Neural cell (in vitro differentiated cells): ENCODE results near the gene SLC44A4. TPM values are rescaled to one million over a fixed set of nuclear protein-coding genes. Genes with fewer than 3 reads are reported as not detected.
A peak's percentile ranks its signal among the peaks of the same experiment; 100 is the strongest.

Source experiments
- H2AFZ ChIP-seq: fragments of 200-600, 300-800 bp; sonication (generic), shearing (Covaris generic); 2 replicates; pipeline ENCODE4 v1.6.0; 2014; ENCODE audit warnings: low read depth, mild to moderate bottlenecking, antibody characterized with exemption, low read length, moderate library complexity
- H3F3A ChIP-seq: fragments of 200-600 bp; shearing (Covaris generic); 2 replicates; pipeline ENCODE4 v1.6.1; 2016; ENCODE audit warnings: mild to moderate bottlenecking, moderate library complexity, mixed read lengths, antibody characterized with exemption, low read length; ENCODE audit not compliant: insufficient read depth, poor library complexity, severe bottlenecking
- H3K27ac ChIP-seq: fragments of 200-600, 300-800 bp; sonication (generic), shearing (Covaris generic); 2 replicates; pipeline ENCODE4 v1.5.1; 2014; ENCODE audit warnings: mild to moderate bottlenecking, low read length, moderate library complexity
- H3K27me3 ChIP-seq: fragments of 300-800, 200-600 bp; sonication (generic), shearing (Covaris generic); 2 replicates; pipeline ENCODE4 v1.6.0; 2014; ENCODE audit warnings: mild to moderate bottlenecking, low read depth, low read length, moderate library complexity; ENCODE audit not compliant: insufficient read depth
- H3K36me3 ChIP-seq: fragments of 300-800, 200-600 bp; sonication (generic), shearing (Covaris generic); 2 replicates; pipeline ENCODE4 v1.5.1; 2014; ENCODE audit warnings: mild to moderate bottlenecking, antibody characterized with exemption, low read length, moderate library complexity; ENCODE audit not compliant: insufficient read depth
- H3K4me2 ChIP-seq: fragments of 300-800, 200-600 bp; sonication (generic), shearing (Covaris generic); 2 replicates; pipeline ENCODE4 v1.6.0; 2014; ENCODE audit warnings: mild to moderate bottlenecking, low read length
- H3K4me3 ChIP-seq: fragments of 300-800, 200-600 bp; sonication (generic), shearing (Covaris generic); 2 replicates; pipeline ENCODE4 v1.5.1; 2014; ENCODE audit warnings: mild to moderate bottlenecking, low read length, moderate library complexity
- H3K79me2 ChIP-seq: fragments of 200-600 bp; shearing (Covaris generic); replicated peaks from 2 replicates; pipeline ENCODE4 v1.6.0; 2014; ENCODE audit warnings: mild to moderate bottlenecking, low read length, moderate library complexity; ENCODE audit not compliant: insufficient read depth
- H3K9ac ChIP-seq: fragments of 300-800, 200-600 bp; sonication (generic), shearing (Covaris generic); 2 replicates; pipeline ENCODE4 v1.6.1; 2016; ENCODE audit warnings: mild to moderate bottlenecking, low read length, mixed read lengths
- H3K9me2 ChIP-seq: fragments of 200-600 bp; shearing (Covaris generic); 2 replicates; pipeline ENCODE4 v1.6.1; 2016; ENCODE audit warnings: mild to moderate bottlenecking, low read length, mixed read lengths; ENCODE audit not compliant: insufficient read depth
- H3K9me3 ChIP-seq: fragments of 200-600, 300-800 bp; sonication (generic), shearing (Covaris generic); 2 replicates; pipeline ENCODE4 v1.6.1; 2016; ENCODE audit warnings: mild to moderate bottlenecking, mixed run types, low read length, moderate library complexity, mixed read lengths
- H4K20me1 ChIP-seq: fragments of 200-600 bp; shearing (Covaris generic); 2 replicates; pipeline ENCODE4 v1.6.1; 2016; ENCODE audit warnings: mild to moderate bottlenecking, mixed run types; ENCODE audit not compliant: insufficient read depth
- EP300 ChIP-seq: fragments of 450-650 bp; conservative IDR thresholded peaks from 2 replicates; pipeline ENCODE4 v1.6.1; 2014; ENCODE audit warnings: antibody characterized with exemption, mild to moderate bottlenecking, moderate library complexity; ENCODE audit not compliant: poor library complexity, severe bottlenecking
- EZH2 ChIP-seq: fragments of 200-600, 300-800 bp; shearing (Covaris generic), sonication (generic); IDR thresholded peaks from 2 replicates; pipeline ENCODE4 v1.6.1; 2014; ENCODE audit warnings: antibody characterized with exemption, low read length, borderline replicate concordance, mild to moderate bottlenecking; ENCODE audit not compliant: insufficient read depth, poor library complexity, severe bottlenecking
- MXI1 ChIP-seq: fragments of 450-650 bp; conservative IDR thresholded peaks from 2 replicates; pipeline ENCODE4 v1.6.1; 2014; ENCODE audit warnings: antibody characterized with exemption, mild to moderate bottlenecking; ENCODE audit not compliant: poor library complexity, severe bottlenecking
- POLR2AphosphoS5 ChIP-seq: IDR thresholded peaks from 2 replicates; pipeline ENCODE4 v1.6.1; 2012
- RAD21 ChIP-seq: fragments of 450-650 bp; conservative IDR thresholded peaks from 2 replicates; pipeline ENCODE4 v1.6.1; 2014; ENCODE audit warnings: antibody characterized with exemption, mild to moderate bottlenecking, moderate library complexity
- SMC3 ChIP-seq: fragments of 450-650 bp; conservative IDR thresholded peaks from 2 replicates; pipeline ENCODE4 v1.6.1; 2014; ENCODE audit warnings: antibody characterized with exemption, mild to moderate bottlenecking, moderate library complexity; ENCODE audit not compliant: poor library complexity
- TAF1 ChIP-seq: IDR thresholded peaks from 2 replicates; pipeline ENCODE4 v1.6.1; 2012; ENCODE audit warnings: low read depth
- polyA plus RNA-seq: library from polyadenylated mRNA; depleted of rRNA; stranded (reverse); fragments of >200 nt; gene quantifications from 2 replicates; pipeline ENCODE4 v1.2.3, GENCODE V29; 2014
- TF ChIP-seq, protein P1 (sequence below): fragments of 450-650 bp; IDR thresholded peaks from 2 replicates; pipeline ENCODE4 v1.5.1; 2014; ENCODE audit warnings: antibody characterized with exemption, mild to moderate bottlenecking, moderate library complexity; ENCODE audit not compliant: poor library complexity, severe bottlenecking
- TF ChIP-seq, protein P2 (sequence below): IDR thresholded peaks from 2 replicates; pipeline ENCODE4 v1.6.1; 2012; ENCODE audit warnings: borderline replicate concordance

Gene SLC44A4
- polyA plus RNA-seq, 1 donor from 2014 or later = 0.09 TPM

- Histone ChIP-seq H3K79me2 (peaks cover 39% of the 10 kb centered on the region), H3K4me3 (peak overlapping the region; percentile 98), H3K27ac (peak overlapping the region; percentile 94), H3K36me3 (peaks cover 4% of the 10 kb centered on the region), H3K9me3 (no peaks in the 10 kb centered on the region), H4K20me1 (no peaks in the 10 kb centered on the region), H2AFZ (no peak overlapping the region), H3K4me2 (peak overlapping the region; percentile 90), H3K27me3 (no peaks in the 10 kb centered on the region), H3K9ac (peak overlapping the region; percentile 98), H3F3A (no peaks in the 10 kb centered on the region), H3K9me2 (no peaks in the 10 kb centered on the region)
- TF ChIP-seq SMC3 = no peak
- TF ChIP-seq POLR2AphosphoS5 = no peak
- TF ChIP-seq TAF1 = no peak
- TF ChIP-seq EZH2 = no peak
- TF ChIP-seq RAD21 = no peak
Measured at GRCh38 chr6:31836047-31836473, 42.7 kb downstream of the SLC44A4 start.

DNA sequence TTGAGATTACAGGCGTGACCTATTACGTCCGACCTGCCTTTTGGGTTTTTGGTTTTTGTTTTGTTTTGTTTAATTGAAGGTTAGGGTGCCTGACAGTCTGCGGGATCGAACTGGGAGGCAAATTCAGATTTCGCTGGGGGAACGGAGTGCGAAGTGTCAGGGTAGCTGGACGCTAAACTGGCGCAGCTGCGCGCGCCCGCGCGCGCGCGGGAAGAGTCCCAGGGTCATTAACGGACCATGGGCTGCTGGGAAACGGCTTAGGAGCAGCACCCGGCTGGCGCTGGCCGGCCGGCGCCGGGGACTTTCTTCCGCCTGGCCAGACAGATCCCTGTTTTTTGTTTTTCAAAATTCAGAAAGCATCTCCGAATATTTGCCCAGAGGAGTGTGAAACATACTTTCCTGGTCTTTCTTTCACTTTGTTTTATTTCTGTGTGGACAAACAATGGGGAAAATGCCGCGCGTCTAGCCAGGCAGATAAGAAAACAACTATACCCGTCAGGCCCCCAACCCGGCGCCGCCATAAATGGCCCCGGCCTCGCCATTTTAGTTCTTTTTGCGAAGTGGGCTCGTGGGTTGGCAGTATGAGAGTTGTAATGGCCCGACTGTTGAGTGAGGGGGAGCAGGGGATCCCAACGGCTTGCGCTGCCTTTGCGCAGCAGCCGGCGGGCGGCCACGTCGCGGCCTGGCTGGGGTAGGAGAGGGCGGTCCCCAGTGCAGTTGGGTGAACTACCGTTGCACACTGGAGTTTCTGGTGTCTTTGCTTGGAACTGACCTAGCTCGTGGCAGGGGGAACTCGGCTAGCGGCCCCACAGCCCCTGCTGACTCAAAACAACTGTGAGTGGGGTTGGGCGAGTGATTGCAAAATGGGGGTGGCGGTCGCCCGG, 44.2 kb downstream of the SLC44A4 start:
- Histone ChIP-seq H3K4me2 (peak overlapping the region; percentile 90), H4K20me1 (no peaks in the 10 kb centered on the region), H3F3A (no peaks in the 10 kb centered on the region), H3K9ac (peak overlapping the region; percentile 98), H2AFZ (peak overlapping the region; percentile 65), H3K36me3 (peaks cover 4% of the 10 kb centered on the region), H3K27ac (peak overlapping the region; percentile 94), H3K4me3 (peak overlapping the region; percentile 98), H3K9me2 (no peaks in the 10 kb centered on the region), H3K27me3 (no peaks in the 10 kb centered on the region), H3K79me2 (peaks cover 54% of the 10 kb centered on the region), H3K9me3 (no peaks in the 10 kb centered on the region)
- TF ChIP-seq, protein P1, sequence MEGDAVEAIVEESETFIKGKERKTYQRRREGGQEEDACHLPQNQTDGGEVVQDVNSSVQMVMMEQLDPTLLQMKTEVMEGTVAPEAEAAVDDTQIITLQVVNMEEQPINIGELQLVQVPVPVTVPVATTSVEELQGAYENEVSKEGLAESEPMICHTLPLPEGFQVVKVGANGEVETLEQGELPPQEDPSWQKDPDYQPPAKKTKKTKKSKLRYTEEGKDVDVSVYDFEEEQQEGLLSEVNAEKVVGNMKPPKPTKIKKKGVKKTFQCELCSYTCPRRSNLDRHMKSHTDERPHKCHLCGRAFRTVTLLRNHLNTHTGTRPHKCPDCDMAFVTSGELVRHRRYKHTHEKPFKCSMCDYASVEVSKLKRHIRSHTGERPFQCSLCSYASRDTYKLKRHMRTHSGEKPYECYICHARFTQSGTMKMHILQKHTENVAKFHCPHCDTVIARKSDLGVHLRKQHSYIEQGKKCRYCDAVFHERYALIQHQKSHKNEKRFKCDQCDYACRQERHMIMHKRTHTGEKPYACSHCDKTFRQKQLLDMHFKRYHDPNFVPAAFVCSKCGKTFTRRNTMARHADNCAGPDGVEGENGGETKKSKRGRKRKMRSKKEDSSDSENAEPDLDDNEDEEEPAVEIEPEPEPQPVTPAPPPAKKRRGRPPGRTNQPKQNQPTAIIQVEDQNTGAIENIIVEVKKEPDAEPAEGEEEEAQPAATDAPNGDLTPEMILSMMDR = no peak
- TF ChIP-seq TAF1 (peak; percentile 88), SMC3 (peak; percentile 44), RAD21 (peak; percentile 5), EZH2 (no peak), POLR2AphosphoS5 (peak; percentile 95), MXI1 (peak; percentile 84), EP300 (peak; percentile 44)
- TF ChIP-seq, protein P2, sequence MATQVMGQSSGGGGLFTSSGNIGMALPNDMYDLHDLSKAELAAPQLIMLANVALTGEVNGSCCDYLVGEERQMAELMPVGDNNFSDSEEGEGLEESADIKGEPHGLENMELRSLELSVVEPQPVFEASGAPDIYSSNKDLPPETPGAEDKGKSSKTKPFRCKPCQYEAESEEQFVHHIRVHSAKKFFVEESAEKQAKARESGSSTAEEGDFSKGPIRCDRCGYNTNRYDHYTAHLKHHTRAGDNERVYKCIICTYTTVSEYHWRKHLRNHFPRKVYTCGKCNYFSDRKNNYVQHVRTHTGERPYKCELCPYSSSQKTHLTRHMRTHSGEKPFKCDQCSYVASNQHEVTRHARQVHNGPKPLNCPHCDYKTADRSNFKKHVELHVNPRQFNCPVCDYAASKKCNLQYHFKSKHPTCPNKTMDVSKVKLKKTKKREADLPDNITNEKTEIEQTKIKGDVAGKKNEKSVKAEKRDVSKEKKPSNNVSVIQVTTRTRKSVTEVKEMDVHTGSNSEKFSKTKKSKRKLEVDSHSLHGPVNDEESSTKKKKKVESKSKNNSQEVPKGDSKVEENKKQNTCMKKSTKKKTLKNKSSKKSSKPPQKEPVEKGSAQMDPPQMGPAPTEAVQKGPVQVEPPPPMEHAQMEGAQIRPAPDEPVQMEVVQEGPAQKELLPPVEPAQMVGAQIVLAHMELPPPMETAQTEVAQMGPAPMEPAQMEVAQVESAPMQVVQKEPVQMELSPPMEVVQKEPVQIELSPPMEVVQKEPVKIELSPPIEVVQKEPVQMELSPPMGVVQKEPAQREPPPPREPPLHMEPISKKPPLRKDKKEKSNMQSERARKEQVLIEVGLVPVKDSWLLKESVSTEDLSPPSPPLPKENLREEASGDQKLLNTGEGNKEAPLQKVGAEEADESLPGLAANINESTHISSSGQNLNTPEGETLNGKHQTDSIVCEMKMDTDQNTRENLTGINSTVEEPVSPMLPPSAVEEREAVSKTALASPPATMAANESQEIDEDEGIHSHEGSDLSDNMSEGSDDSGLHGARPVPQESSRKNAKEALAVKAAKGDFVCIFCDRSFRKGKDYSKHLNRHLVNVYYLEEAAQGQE = peak; percentile 57
